ENCODE data around the gene CRABP2. TPM values are rescaled to one million over a fixed set of nuclear protein-coding genes. Genes with fewer than 3 reads are reported as not detected.

The CRABP2 gene
- total RNA-seq, 1 donor from 2014 or later, result 110 TPM

GRCh38 chr1:156717351-156717750 lies 12.0 kb upstream of the CRABP2 start:
- no peak overlapping the region for H3K4me3 Mint-ChIP-seq
- Histone ChIP-seq H3K4me2 (no peak overlapping the region), H3K27me3 (no peaks in the 10 kb centered on the region), H3K79me2 (ENCODE audit: low read depth) (no peaks in the 10 kb centered on the region), H3K36me3 (no peaks in the 10 kb centered on the region), H4K20me1 (ENCODE audit: low read depth) (peaks cover 7% of the 10 kb centered on the region), H3F3A (ENCODE audit: low read depth) (peaks cover 10% of the 10 kb centered on the region), H3K9ac (no peak overlapping the region), H3K27ac (no peak overlapping the region), H2AFZ (replicated peaks) (no peak overlapping the region), H3K9me3 (ENCODE audit: low read depth) (no peaks in the 10 kb centered on the region), H3K4me3 (no peak overlapping the region), H3K4me1 (no peaks in the 10 kb centered on the region)
- TF ChIP-seq CTCF (IDR thresholded peaks at IDR 0.05) (no peak), EZH2 (IDR thresholded peaks at IDR 0.05) (no peak), EZH2phosphoT487 (IDR thresholded peaks at IDR 0.05) (no peak)
- peaks cover 23% of the 10 kb centered on the region for H3K36me3 Mint-ChIP-seq
- no peaks in the 10 kb centered on the region for H3K9me3 Mint-ChIP-seq
- no peak overlapping the region for H3K27ac Mint-ChIP-seq
- H3K27me3 Mint-ChIP-seq (ENCODE audit: insufficient read depth, low read depth), result peaks cover 2% of the 10 kb centered on the region
- H3K4me1 Mint-ChIP-seq, result peaks cover 12% of the 10 kb centered on the region
- DNase-seq (ENCODE audit: low spot score), result no peak

GRCh38 chr1:156714830-156715229 lies 9.4 kb upstream of the CRABP2 start:
- H3K9me3 Mint-ChIP-seq, result no peaks in the 10 kb centered on the region
- H3K4me1 Mint-ChIP-seq, result peaks cover 33% of the 10 kb centered on the region
- no peaks in the 10 kb centered on the region for H3K27me3 ChIP-seq
- H3K9me3 ChIP-seq (ENCODE audit: low read depth), result no peaks in the 10 kb centered on the region
- H3K4me2 ChIP-seq, result no peak overlapping the region
- H3K79me2 ChIP-seq (ENCODE audit: low read depth), result no peaks in the 10 kb centered on the region
- H3K36me3 ChIP-seq, result no peaks in the 10 kb centered on the region
- no peak overlapping the region for H3K4me3 ChIP-seq
- no peak overlapping the region for H2AFZ ChIP-seq (replicated peaks)
- peaks cover 10% of the 10 kb centered on the region for H3K27me3 Mint-ChIP-seq (ENCODE audit: insufficient read depth, low read depth)
- TF ChIP-seq EZH2 (IDR thresholded peaks at IDR 0.05) (no peak), EZH2phosphoT487 (IDR thresholded peaks at IDR 0.05) (no peak), CTCF (IDR thresholded peaks at IDR 0.05) (no peak)
- peaks cover 18% of the 10 kb centered on the region for H3K4me1 ChIP-seq
- H3K4me3 Mint-ChIP-seq, result no peak overlapping the region
- no peaks in the 10 kb centered on the region for H4K20me1 ChIP-seq (ENCODE audit: low read depth)
- no peak overlapping the region for H3K27ac ChIP-seq
- no peak overlapping the region for H3K27ac Mint-ChIP-seq
- peaks cover 18% of the 10 kb centered on the region for H3K36me3 Mint-ChIP-seq
- no peak overlapping the region for H3K9ac ChIP-seq
- DNase-seq (ENCODE audit: low spot score), result no peak
- peaks cover 33% of the 10 kb centered on the region for H3F3A ChIP-seq (ENCODE audit: low read depth)

- no peak for DNase-seq (ENCODE audit: low spot score)
- peaks cover 40% of the 10 kb centered on the region for H3K4me1 ChIP-seq
- no peak overlapping the region for H3K4me2 ChIP-seq
- Mint-ChIP-seq H3K36me3 (peaks cover 16% of the 10 kb centered on the region), H3K4me1 (peaks cover 55% of the 10 kb centered on the region), H3K27me3 (ENCODE audit: insufficient read depth, low read depth) (peaks cover 16% of the 10 kb centered on the region), H3K27ac (no peak overlapping the region), H3K4me3 (no peak overlapping the region), H3K9me3 (no peaks in the 10 kb centered on the region)
- no peak overlapping the region for H3K4me3 ChIP-seq
- H2AFZ ChIP-seq (replicated peaks), result no peak overlapping the region
- no peak overlapping the region for H3K27ac ChIP-seq
- no peaks in the 10 kb centered on the region for H3K36me3 ChIP-seq
- H3K9me3 ChIP-seq (ENCODE audit: low read depth), result no peaks in the 10 kb centered on the region
- no peak for TF ChIP-seq EZH2 (IDR thresholded peaks at IDR 0.05)
- TF ChIP-seq CTCF (IDR thresholded peaks at IDR 0.05), result no peak
- no peaks in the 10 kb centered on the region for H3K79me2 ChIP-seq (ENCODE audit: low read depth)
- no peaks in the 10 kb centered on the region for H3K27me3 ChIP-seq
- no peak overlapping the region for H3K9ac ChIP-seq
- peaks cover 50% of the 10 kb centered on the region for H3F3A ChIP-seq (ENCODE audit: low read depth)
- no peaks in the 10 kb centered on the region for H4K20me1 ChIP-seq (ENCODE audit: low read depth)
Measured at GRCh38 chr1:156712626-156713025, 7.2 kb upstream of the CRABP2 start.
